NCI-H2107 treated with DMSO at 0.1 percent for 48 hours (cell line): Measurements from ENCODE around the gene KRTAP10-7.
A peak's percentile ranks its signal among the peaks of the same experiment; 100 is the strongest.
"Not testable (repeated sequence)": the region's sequence is repeated elsewhere in the genome, so short reads cannot be mapped to it uniquely, and the experiment has no call there.

ENCODE experiments used
- DNase-seq: peaks from one replicate; lab custom pipeline; 2025; ENCODE audit not compliant: unreplicated experiment; lab: John Stamatoyannopoulos, UW

KRTAP10-7 gene, protein sequence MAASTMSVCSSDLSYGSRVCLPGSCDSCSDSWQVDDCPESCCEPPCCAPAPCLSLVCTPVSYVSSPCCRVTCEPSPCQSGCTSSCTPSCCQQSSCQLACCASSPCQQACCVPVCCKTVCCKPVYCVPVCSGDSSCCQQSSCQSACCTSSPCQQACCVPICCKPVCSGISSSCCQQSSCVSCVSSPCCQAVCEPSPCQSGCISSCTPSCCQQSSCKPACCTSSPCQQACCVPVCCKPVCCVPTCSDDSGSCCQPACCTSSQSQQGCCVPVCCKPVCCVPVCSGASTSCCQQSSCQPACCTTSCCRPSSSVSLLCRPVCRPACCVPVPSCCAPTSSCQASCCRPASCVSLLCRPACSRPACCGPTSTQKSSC

DNA sequence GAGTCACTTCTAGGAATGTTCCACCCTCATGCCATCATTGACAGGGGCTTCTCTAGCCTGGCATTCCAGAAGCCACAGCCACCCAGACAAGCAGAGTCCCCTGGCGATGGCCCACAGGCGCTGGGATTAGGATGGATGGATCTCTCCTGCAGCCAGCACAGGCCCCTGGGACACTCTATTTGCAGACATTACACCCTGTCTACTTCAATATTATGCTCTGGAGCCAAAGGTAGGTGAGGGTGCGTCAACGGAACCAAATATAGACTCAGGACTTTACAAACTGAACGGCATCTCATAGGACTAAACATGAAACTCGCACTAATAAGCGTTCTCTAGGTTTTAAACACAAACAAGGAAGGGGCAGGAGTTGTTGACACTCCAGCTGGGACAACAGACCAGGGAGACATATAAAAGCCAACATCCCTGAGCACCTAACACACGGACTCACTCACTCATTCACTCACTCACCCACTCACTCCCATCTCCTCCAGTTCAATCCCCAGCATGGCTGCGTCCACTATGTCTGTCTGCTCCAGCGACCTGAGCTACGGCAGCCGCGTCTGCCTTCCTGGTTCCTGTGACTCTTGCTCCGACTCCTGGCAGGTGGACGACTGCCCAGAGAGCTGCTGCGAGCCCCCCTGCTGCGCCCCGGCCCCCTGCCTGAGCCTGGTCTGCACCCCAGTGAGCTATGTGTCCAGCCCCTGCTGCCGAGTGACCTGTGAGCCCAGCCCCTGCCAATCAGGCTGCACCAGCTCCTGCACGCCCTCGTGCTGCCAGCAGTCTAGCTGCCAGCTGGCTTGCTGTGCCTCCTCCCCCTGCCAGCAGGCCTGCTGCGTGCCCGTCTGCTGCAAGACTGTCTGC, at the start of gene KRTAP10-7:
TSS of gene KRTAP10-7 (plus strand) at position 480 of the 861 bp plus-strand sequence. CDS start at position 505, 25 bp downstream.
- DNase-seq: not testable (repeated sequence)

DNA sequence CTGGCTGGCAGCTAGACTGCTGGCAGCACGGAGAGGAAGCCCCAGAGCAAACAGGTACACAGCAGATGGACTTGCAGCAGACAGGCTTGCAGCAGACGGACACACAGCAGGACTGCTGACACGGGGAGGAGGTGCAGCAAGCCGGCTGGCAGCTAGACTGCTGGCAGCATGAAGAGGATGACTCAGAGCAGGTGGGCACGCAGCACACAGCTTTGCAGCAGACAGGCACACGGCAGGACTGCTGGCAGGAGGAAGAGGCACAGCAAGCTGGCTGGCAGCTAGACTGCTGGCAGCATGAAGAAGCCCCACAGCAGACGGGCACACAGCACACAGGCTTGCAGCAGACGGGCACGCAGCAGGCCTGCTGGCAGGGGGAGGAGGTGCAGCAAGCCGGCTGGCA, 49.6 kb upstream of the KRTAP10-7 start:
- DNase-seq: no peak

DNA sequence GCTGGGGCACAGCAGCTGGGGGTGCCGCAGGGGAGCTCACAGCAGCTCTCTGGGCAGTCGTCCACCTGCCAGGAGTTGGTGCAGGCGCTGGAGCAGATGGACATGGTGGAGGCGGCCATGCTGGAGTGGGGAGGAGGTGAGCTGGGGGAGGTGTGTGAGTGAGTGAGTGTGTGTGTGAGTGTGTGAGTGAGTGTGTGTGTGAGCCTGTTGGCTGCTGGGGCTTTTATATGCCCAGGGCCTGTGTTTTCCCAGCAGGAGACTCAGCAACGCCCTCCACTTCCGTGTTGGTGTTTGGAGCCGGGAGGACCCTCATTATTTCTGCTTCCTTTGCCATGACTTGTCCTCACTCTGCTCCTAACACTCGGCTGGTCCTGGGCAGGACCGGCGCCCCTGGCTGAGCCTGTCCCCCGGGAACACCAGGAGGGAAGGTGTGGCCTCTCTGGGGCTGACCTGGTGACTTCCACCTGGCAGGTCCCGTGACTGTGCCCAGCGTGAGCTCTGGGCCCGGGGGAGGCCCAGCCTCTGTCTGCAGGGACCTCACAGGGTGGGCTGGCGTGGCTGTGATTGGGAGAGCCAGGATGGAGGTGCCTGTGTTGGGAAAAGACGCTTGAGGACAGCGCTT, 48.9 kb upstream of the KRTAP10-7 start, which contains the start of gene KRTAP10-2:
TSS of gene KRTAP10-2 (minus strand) at position 166 of the 622 bp plus-strand sequence. CDS start at position 119, 47 bp downstream.
- peak; percentile 19 for DNase-seq

DNA sequence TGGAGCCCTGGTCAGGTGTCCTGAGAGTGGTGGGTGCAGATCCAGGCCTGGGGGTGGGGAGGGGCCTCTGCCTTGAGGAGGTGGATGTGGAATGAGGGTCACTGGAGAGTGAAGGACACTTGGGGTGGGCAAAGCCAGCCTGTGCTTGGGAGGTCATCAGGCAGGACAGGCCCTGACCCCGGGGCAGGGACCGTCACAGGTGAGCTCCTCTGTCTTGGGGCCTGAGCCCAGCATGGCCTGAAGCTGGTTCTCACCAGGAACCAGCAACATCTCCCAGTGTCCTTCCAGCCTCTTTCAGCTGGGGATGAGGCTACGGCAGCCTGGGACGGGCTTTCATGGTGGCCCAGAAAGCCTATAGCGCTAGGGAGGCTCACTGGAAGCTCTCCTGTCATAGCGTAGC, 48.3 kb upstream of the KRTAP10-7 start:
- no peak for DNase-seq

DNA sequence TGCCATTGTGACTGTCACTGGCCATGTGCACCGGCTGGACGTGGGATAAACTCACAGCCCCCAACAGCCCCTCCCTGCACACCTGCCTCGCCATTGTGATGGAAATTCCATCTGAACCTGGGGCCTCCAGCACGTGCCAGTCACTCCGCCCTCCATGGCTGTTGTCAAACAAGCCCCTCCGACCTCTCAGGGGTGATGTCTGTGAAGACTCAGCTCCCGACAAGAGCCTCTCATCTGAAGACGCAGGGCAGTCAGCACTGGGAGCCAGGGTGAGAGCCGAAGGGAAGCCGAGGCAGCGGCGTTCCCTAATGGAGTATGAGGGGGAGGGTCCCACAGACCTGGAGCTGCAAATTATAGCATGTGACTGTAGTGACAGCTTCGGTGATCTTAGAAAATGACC, 47.7 kb upstream of the KRTAP10-7 start:
- DNase-seq: no peak

DNA sequence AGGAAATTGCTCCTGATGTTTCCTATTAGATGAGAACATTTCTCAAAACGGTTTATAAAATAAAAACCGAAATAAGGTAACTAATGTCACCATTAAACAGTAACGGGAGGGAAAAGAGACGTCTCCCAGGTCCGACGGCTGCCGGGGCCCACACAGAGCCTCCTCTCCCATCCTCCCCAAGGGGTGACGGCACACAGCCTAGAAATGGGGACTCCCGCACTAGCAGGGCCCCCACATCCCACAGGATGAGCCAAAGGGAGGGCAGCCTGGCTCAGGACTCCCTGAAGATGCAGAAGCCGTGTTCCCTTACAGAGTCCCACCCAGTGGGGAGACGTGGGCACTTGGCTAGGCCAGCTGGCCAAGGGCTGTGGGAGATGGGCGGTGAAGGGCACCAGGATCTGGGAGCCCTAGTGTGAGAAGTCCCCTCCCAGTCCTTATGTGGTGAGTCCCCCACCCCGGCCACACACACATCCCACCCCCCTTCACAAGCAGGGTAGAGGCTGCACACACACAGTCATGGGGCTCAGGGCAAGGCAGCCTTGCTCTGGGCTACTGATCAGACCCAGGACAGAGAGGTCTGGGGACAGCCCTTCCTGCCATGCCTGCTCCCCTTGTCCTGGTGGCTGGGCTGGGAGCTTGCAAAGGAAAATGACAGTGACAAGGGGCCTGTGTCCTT, 45.1 kb upstream of the KRTAP10-7 start:
- DNase-seq: no peak

DNA sequence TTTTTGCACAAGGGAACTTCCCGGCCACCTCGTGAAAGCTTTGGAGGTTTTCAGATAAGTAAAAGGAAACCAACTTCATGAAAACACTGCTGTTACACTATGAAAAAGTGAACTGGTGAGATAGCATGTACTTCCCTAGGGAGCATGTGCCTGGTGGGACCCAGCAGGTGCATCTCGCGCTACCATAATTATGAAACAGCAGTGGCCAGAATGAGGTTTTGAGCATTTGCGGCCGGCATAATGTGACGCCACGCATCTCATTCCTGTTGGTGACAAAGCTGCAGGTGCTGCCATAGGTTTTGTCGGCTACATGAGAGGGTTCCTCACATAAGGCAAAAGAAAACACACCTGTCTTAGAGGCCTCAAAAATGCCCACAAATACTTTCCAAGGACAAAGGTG, 43.5 kb upstream of the KRTAP10-7 start:
- peak; percentile 97 for DNase-seq

DNA sequence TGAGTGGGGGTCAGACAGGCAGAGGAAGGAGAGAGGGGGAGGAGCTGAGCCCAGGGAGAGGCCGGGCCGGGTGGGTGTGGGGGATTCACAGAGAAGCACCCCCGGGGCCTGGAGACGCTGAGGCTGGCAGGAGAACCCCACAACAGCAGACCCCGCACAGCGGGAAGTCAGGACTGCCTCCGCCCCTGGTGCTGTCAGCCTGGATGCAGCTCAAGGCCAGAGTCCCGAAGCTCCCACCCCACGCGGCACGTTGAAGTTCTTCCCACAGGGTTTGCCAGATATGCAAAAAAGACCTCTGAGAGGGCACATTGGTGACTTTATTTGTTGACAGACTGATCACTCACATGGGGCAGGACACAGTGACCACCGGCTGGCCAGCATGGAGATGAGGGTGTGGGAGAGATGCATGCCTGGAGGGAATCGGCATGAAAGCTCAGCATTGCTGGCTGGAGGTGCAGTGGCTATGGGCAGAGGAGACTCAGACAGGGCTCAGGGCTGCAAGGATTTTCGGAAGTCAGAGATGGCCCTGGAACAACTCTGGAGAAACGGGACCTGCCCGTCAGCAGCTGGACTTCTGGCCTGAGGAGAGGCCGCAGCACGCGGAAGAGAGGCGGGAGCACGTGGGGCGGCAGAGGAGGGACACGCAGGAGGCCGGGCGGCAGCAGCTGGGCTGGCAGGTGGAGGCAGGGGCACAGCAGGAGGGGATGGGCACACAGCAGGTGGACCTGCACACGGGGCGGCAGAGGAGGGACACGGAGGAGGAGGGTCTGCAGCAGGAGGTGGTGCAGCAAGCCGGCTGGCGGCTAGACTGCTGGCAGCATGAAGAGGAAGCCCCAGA, 42.7 kb upstream of the KRTAP10-7 start:
- no peak for DNase-seq

DNA sequence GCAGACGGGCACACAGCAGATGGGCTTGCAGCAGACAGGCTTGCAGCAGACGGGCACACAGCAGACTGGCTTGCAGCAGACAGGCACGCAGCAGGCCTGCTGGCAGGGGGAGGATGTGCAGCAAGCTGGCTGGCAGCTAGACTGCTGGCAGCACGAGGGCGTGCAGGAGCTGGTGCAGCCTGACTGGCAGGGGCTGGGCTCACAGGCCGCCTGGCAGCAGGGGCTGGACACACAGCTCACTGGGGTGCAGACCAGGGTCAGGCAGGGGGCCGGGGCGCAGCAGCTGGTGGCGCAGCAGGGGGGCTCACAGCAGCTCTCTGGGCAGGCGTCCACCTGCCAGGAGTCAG, 42.1 kb upstream of the KRTAP10-7 start:
- DNase-seq: not testable (repeated sequence)

DNA sequence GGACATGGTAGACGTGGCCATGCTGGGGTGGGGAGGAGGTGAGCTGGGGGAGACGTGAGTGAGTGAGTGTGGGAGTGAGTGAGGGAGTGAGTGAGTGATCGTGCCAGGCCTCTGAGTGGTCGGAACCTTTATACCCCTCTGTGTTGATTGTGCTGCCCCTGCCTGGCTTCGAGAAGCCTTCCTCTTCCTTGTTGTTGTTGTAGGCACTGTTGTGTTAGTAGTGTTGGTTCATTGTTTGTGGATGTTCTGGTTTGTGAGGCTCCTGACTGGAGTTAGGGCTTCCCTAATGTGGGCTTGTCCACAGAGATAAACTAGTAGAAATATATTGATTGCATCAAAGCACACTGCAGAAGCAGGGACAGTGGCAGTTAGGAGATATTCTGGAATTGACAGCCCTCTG, 41.7 kb upstream of the KRTAP10-7 start, which contains the start of gene KRTAP10-3:
TSS of gene KRTAP10-3 (minus strand) at position 101 of the 400 bp plus-strand sequence. CDS start at position 21, 80 bp downstream.
- no peak for DNase-seq

DNA sequence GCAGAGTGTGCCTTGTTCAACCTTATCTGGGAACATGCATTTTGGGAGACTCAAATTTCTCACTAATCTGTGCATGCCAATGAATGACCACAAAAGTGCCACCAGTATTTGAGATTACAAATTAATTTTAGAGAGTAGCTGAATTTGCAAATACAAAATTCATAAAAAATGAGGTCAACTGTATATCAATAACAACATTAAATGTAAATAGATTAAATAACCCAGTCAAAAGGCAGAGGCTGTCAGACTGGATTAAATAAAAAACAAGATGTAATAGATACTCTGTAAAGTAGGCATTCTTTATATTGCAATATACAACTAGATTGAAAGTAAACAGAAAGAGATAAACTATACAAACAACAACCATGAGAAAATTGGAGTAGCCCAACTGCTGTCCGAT, 36.3 kb upstream of the KRTAP10-7 start:
- DNase-seq: no peak

DNA sequence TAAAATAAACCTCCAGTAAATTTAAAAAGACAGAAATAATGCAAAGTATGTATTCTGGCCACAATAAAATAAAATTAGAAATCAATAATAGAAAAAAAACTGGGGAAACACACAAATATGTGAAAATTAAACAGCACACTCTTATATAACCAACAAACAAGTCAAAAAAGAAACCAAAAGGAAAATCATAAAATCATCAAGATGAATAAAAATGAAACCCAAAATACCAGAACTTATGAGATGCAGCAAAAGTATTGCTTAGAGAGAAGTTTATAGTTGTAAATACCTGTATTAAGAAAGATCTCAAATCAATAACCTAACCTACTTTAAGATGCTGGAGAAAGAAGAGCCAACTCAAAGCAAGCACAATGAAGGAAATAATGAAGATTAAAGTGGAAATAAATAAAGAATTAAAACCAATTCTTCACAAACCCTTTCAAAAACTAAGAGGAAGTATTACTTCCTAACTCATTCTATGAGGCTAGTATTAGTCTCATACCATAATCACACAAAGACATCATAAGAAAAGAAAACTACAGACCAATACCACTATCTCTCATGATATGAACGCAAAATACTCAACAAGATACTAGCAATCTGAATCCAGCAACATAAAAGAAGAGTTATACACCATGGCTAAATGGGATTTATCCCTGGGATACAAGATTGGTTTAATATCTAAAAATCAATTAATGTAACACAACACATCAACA, 35.4 kb upstream of the KRTAP10-7 start:
- no peak for DNase-seq

DNA sequence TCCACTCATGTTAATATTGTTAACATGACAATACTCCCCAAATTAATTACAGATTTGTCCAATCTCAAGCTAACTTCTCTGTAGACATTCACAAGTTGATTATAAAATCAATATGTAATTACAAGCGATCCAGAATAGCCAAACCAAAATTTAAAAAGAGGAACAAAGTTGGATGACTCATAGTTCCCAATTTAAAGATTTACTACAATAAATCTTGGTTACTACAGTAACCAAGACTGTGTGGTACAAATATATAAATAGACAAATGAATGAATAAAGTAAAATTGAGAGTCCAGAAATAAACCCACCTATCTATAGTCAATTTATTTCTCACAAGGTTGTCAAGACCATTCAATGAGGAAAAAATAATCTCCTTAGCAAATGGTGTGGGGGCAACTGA, 34.0 kb upstream of the KRTAP10-7 start:
- no peak for DNase-seq

DNA sequence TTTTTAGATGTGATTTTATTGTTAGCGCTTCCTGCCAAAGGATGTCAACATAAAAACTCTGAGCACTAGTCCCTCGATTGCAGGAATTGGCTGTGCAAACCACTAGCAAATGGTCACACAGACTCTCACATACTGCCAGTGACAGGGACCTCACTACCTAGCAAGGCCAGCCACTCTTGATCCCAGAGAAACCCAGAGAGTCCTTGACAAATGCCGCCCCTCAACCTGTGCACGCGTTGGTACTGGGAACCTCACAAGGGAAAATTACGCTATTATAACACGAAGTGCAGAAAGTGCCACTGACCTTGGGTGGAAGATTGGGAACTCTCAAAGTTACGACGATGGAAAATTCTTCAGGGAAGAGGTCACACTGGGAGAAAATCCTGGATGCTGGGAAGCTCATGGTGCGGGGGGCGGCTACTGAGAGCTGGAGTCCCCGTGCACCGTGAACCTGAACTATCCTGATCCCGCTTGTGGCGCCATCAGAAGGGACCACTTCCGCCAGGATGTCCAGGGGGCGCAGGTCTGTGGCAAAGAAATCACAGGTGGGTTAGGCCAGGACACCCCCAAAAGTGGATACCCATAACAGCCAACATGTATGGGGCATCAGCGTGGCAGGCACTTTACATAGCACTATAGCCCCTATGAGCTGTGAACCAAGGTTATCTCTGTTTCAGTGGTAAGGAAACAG, 32.8 kb upstream of the KRTAP10-7 start:
- no peak for DNase-seq

DNA sequence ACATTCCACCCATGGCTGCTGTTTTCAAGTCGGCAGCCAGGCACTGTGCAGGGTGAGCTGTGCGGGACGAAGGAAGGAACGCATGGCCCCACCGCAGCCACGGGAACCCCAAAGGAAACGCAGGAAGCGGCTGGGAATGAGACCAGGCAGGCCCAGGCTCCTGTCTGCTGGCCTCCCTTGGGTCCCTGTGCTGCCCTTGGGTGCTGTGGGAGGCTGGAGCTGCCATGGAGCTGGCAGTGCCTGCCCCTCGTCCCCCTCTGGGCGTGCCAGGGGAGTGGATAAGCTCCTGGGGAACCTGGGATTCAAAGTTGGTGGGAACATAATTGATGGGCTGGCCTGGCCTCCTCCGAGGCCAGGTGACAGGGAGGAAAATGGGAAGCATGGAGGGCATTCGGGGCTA, 32.1 kb upstream of the KRTAP10-7 start:
- DNase-seq: no peak

DNA sequence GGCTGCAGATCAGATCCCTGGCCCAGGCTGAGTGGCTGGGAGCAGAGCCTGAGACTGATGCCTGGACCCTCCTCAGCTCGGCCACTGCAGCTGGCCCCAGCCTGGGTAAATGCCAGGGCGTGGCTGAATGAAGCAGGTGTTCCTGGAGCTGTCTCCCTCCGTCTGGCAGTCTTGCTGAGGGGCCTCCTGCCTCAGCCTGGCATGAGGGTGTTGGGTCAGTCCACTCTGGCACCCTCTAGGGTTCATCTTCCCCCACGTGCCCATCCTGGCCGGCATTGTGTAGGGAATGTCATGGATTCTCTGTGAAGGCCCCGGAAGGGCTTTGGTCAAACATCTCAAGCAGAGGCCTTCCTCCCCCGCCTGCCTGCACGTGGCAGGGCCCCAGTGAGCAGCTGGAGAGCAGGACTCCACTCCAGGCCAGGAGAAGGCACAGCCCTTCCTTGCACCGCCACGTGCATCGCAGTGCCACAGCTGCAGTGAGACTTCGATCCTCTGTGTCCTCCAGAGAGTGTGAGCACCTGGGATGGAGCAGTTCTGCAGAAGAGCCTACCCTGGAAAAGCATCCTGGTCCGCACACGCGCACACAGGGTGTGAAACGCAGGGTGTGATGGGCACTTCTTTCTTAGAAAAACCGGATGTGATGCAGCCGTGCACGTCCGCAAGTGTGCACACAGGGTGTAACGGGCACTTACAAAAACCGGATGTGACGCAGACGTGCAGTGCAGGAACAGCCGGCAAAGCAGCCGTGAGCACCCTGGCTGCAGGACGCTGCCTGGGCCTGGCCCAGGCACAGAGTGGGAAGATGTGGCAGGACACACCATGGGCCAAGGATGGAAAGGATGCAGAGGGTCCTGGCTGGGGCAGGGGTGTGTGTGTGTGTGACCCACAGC, 31.5 kb upstream of the KRTAP10-7 start:
- DNase-seq: no peak

DNA sequence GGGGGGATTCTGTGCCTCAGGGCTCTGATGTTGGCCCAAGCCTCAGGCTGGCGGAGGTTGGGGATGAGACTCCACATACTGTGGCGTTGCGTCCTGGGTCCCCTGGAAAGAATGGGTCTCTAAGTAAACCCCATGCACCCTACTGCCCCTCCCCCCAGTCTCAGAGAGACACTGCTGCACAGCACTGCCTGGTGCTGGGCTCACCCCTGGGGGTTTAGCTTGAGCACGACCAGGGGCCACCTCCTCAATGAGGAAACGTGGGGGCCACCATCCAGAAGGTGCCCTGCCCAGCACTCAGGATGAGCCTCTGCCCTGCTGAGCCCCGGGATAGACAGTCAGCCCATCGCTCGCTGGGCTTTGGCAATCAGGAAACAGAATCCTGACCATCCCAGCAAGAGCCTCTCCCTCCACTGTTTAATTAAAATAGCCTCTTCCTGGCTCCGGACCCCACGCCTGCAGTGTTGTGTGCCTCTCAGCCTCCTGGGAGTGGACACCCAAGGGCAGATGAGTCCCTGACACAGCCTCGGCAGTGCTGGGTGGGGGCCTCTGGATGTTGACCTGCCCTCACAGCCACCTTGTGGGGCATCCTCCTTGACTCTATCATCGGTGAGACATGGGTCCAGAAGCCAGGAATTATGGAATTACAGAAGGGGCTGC, 30.4 kb upstream of the KRTAP10-7 start:
- no peak for DNase-seq
